CD14-positive monocyte (primary cell): ENCODE measurements around the gene C10orf67. TPM values are rescaled to one million over a fixed set of nuclear protein-coding genes. Genes with fewer than 3 reads are reported as not detected.

ENCODE experiments used
- DNase-seq, 3 donors: peaks; one replicate each; pipeline ENCODE4 v3.0.0-alpha.2; 2011 to 2022
- H2AFZ ChIP-seq: 2 replicates; pipeline ENCODE4 v1.6.0; 2012; ENCODE audit warnings: mild to moderate bottlenecking, low read depth, low read length, inconsistent platforms; ENCODE audit not compliant: insufficient read depth, poor library complexity, severe bottlenecking
- H3K27ac ChIP-seq, 2 donors: 1 replicate in 1 of 2; 2 replicates in 1 of 2; pipeline ENCODE4 v1.5.1; 2012 to 2013; ENCODE audit warnings: low read length in 2 of 2, control low read depth in 1 of 2, inconsistent platforms in 1 of 2, low read depth in 1 of 2, mild to moderate bottlenecking in 1 of 2
- H3K27me3 ChIP-seq, 2 donors: one replicate each; pipeline versions ENCODE4 v1.6.0 to v1.6.1; 2011 to 2013; ENCODE audit warnings: low read length in 2 of 2; ENCODE audit not compliant: control insufficient read depth in 2 of 2, insufficient read depth in 2 of 2
- H3K36me3 ChIP-seq, 2 donors: replicated peaks in 1 of 2; 1 replicate in 1 of 2; 2 replicates in 1 of 2; pipeline versions ENCODE4 v1.5.1 to v1.6.1; 2012 to 2013; ENCODE audit warnings: low read length in 2 of 2, control low read depth in 1 of 2, inconsistent platforms in 1 of 2, mild to moderate bottlenecking in 1 of 2; ENCODE audit not compliant: insufficient read depth in 2 of 2, control insufficient read depth in 1 of 2
- H3K4me1 ChIP-seq, 2 donors: 1 replicate in 1 of 2; 2 replicates in 1 of 2; pipeline versions ENCODE4 v1.5.1 to v1.6.1; 2012 to 2013; ENCODE audit warnings: low read length in 2 of 2, control low read depth in 1 of 2, inconsistent platforms in 1 of 2, mild to moderate bottlenecking in 1 of 2, moderate library complexity in 1 of 2; ENCODE audit not compliant: insufficient read depth in 2 of 2, control insufficient read depth in 1 of 2
- H3K4me2 ChIP-seq: replicated peaks from 2 replicates; pipeline ENCODE3; 2012; ENCODE audit warnings: low read length, moderate library complexity, mild to moderate bottlenecking; ENCODE audit not compliant: poor library complexity, severe bottlenecking; ENCODE audit errors: extremely low read depth
- H3K4me3 ChIP-seq, 3 experiments: fragments of 200-600 bp in 1 of 3; sonication (generic) in 1 of 3; replicated peaks in 1 of 3; 1 replicate in 2 of 3; 2 replicates in 1 of 3; pipeline ENCODE4 v1.5.1; 2011 to 2013; ENCODE audit warnings: low read length in 3 of 3, mild to moderate bottlenecking in 3 of 3, control low read depth in 2 of 3, low read depth in 2 of 3, inconsistent platforms in 1 of 3, moderate library complexity in 1 of 3
- H3K79me2 ChIP-seq: 2 replicates; pipeline ENCODE4 v1.6.0; 2012; ENCODE audit warnings: mild to moderate bottlenecking, control low read depth, inconsistent platforms, low read length, moderate library complexity; ENCODE audit not compliant: insufficient read depth
- H3K9ac ChIP-seq: 2 replicates; pipeline ENCODE4 v1.6.0; 2017; ENCODE audit warnings: low read length, mild to moderate bottlenecking; ENCODE audit not compliant: insufficient read depth, poor library complexity, severe bottlenecking
- H3K9me3 ChIP-seq, 2 donors: replicated peaks in 1 of 2; 1 replicate in 1 of 2; 2 replicates in 1 of 2; pipeline versions ENCODE4 v1.5.1 to v1.6.1; 2012 to 2013; ENCODE audit warnings: low read length in 2 of 2, control low read depth in 1 of 2; ENCODE audit not compliant: control insufficient read depth in 1 of 2, insufficient read depth in 1 of 2
- H4K20me1 ChIP-seq: 2 replicates; pipeline ENCODE4 v1.6.0; 2012; ENCODE audit warnings: mild to moderate bottlenecking, low read length, control low read depth, moderate library complexity; ENCODE audit not compliant: insufficient read depth
- H3K27ac Mint-ChIP-seq, 7 donors: one replicate each; pipeline ENCODE4 v1.8.0; 2020; ENCODE audit warnings: mild to moderate bottlenecking in 7 of 7, mixed read lengths in 7 of 7, moderate library complexity in 6 of 7, inconsistent platforms in 2 of 7
- H3K27me3 Mint-ChIP-seq, 3 donors: one replicate each; pipeline ENCODE4 v1.8.0; 2021 to 2022; ENCODE audit warnings: low read depth in 3 of 3, mild to moderate bottlenecking in 3 of 3, mixed read lengths in 3 of 3, moderate library complexity in 3 of 3, inconsistent platforms in 1 of 3
- H3K36me3 Mint-ChIP-seq, 2 donors: one replicate each; pipeline ENCODE4 v1.8.0; 2020; ENCODE audit warnings: mixed read lengths in 2 of 2, inconsistent platforms in 1 of 2, mild to moderate bottlenecking in 1 of 2
- H3K4me1 Mint-ChIP-seq: one replicate; pipeline ENCODE4 v1.8.0; 2020; ENCODE audit warnings: mild to moderate bottlenecking, mixed read lengths
- H3K4me3 Mint-ChIP-seq, 2 donors: one replicate each; pipeline ENCODE4 v1.8.0; 2020; ENCODE audit warnings: mild to moderate bottlenecking in 2 of 2, mixed read lengths in 2 of 2, moderate library complexity in 1 of 2
- H3K9me3 Mint-ChIP-seq, 7 donors: one replicate each; pipeline ENCODE4 v1.8.0; 2020 to 2022; ENCODE audit warnings: mixed read lengths in 7 of 7, mild to moderate bottlenecking in 6 of 7, moderate library complexity in 6 of 7, inconsistent platforms in 2 of 7
- WGBS: methylation state at CpG from one replicate; pipeline ENCODE4 v1.1.5; 2013; ENCODE audit warnings: missing lambda C conversion rate; ENCODE audit not compliant: insufficient coverage; 5-methylcytosine and 5-hydroxymethylcytosine counted together
- intact Hi-C, 2 donors: fragments of 100-400 bp; cut with micrococcal nuclease; formaldehyde crosslinking; loops; one replicate each; pipeline versions ENCODE4 v1.15.0 to v1.15.1; 2023
- polyA plus RNA-seq, 3 donors: library from polyadenylated mRNA; depleted of rRNA in 1 of 3; unstranded in 2 of 3; stranded (reverse) in 1 of 3; fragments of 300-500 nt in 2 of 3; fragments of >200 nt in 1 of 3; fragmentation: Illumina TruSeq in 2 of 3; gene quantifications; 1 replicate in 2 of 3; 2 replicates in 1 of 3; pipeline ENCODE4 v1.2.3, GENCODE V29; 2012 to 2021
- TF ChIP-seq, protein P1 (sequence below): fragments of 200-600 bp; IDR thresholded peaks from one replicate; pipeline ENCODE4 v1.8.0; 2022; ENCODE audit warnings: antibody characterized with exemption, mild to moderate bottlenecking

C10orf67 gene
- polyA plus RNA-seq, 3 donors = not detected

DNA sequence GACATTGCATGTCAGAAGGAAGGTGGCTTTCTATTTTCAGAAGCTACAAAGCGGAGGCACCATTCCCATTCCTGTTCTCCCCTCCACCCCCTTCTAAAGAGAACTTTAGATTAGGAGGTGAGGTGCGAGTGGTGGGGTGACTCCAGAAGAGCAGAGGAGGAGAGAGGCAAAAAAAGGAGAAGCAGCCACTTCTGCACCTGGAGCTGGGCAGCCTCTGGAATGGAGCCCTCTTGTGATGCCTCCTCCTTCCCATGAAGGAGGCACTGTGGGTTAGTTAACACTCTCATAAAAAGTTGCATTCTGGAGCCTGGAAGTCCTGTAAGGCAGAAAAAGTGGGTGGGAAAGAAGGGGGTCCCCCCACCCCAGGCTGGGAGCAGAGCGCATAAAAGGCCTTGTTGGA, 147.7 kb downstream of the C10orf67 start:
- Mint-ChIP-seq H3K9me3 (peaks cover 0 to 19% (median 2%) of the 10 kb centered on the region in 7 donors), H3K27me3 (peaks cover 84 to 95% (median 87%) of the 10 kb centered on the region in 3 donors), H3K4me3 (peak overlapping the region in 1 of 2 donors; percentile 79), H3K36me3 (no peaks in the 10 kb centered on the region), H3K4me1 (peaks cover 1% of the 10 kb centered on the region), H3K27ac (no peak overlapping the region)
- Histone ChIP-seq H4K20me1 (no peaks in the 10 kb centered on the region), H3K27me3 (peaks cover 78 to 91% of the 10 kb centered on the region in 2 donors), H3K36me3 (no peaks in the 10 kb centered on the region), H3K79me2 (no peaks in the 10 kb centered on the region), H3K27ac (no peak overlapping the region), H3K9me3 (peaks cover 0 to 34% of the 10 kb centered on the region in 2 donors), H3K4me3 (no peak overlapping the region), H2AFZ (no peak overlapping the region), H3K4me1 (no peaks in the 10 kb centered on the region), H3K9ac (no peak overlapping the region), H3K4me2 (no peak overlapping the region)
- no CpG with 5 or more reads among the region's 3 CpGs for WGBS
- intact Hi-C loops = no loop called here
- TF ChIP-seq, protein P1, sequence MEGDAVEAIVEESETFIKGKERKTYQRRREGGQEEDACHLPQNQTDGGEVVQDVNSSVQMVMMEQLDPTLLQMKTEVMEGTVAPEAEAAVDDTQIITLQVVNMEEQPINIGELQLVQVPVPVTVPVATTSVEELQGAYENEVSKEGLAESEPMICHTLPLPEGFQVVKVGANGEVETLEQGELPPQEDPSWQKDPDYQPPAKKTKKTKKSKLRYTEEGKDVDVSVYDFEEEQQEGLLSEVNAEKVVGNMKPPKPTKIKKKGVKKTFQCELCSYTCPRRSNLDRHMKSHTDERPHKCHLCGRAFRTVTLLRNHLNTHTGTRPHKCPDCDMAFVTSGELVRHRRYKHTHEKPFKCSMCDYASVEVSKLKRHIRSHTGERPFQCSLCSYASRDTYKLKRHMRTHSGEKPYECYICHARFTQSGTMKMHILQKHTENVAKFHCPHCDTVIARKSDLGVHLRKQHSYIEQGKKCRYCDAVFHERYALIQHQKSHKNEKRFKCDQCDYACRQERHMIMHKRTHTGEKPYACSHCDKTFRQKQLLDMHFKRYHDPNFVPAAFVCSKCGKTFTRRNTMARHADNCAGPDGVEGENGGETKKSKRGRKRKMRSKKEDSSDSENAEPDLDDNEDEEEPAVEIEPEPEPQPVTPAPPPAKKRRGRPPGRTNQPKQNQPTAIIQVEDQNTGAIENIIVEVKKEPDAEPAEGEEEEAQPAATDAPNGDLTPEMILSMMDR = no peak
- DNase-seq = no peak

DNA sequence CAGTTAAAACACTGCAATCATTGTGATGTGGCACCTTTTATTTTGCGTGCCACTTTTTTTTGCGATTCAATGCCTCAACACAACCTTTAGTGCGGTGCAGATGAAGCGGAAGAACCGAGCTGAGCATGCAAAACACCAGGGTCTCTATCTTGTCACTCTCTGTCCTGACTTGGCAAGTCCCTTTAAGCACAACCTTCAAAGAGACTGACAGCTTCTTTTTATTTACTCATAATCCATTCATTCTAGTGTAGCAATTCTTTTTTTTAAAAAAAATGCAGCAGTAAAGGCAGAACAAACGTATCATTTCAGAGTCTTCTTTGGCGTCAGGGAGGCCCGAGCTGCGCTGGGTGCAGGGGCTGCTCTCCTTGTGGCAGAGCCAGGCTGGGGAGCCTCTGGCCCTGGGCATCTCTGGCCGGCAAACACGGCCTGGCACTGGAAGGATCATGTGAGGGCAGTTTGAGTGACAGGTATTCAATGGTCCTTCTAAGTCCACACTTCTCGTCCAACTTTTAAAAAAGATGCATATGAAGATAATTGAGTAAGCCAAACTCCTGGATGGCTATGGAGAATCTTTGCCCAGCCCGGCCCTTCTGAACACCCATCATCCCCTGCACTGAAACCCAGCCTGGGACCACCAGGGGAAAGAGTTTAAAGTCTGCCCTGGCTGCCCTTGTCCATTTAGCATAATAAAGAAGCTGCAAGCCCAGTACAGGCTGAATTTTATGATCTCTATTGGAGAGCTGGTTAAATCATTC, 148.6 kb downstream of the C10orf67 start:
- Histone ChIP-seq H3K27ac (no peak overlapping the region), H3K36me3 (no peaks in the 10 kb centered on the region), H3K4me3 (no peak overlapping the region), H3K27me3 (peaks cover 73 to 89% of the 10 kb centered on the region in 2 donors), H3K79me2 (no peaks in the 10 kb centered on the region), H3K4me2 (no peak overlapping the region), H3K9ac (no peak overlapping the region), H2AFZ (no peak overlapping the region), H4K20me1 (no peaks in the 10 kb centered on the region), H3K9me3 (peaks cover 0 to 34% of the 10 kb centered on the region in 2 donors), H3K4me1 (no peaks in the 10 kb centered on the region)
- TF ChIP-seq, protein P1 = no peak
- WGBS = 22% methylated on average over 9 of the region's 13 CpGs
- Mint-ChIP-seq H3K9me3 (peaks cover 0 to 22% (median 2%) of the 10 kb centered on the region in 7 donors), H3K36me3 (no peaks in the 10 kb centered on the region), H3K27ac (no peak overlapping the region), H3K4me1 (peaks cover 1% of the 10 kb centered on the region), H3K4me3 (peak overlapping the region in 1 of 2 donors; percentile 79), H3K27me3 (peaks cover 81 to 95% (median 85%) of the 10 kb centered on the region in 3 donors)
- DNase-seq = no peak
- intact Hi-C loops = no loop called here
